HFF-Myc (cell line): ENCODE data around the gene PPFIA4.

Source experiments
- DNase-seq: peaks from one replicate; pipeline ENCODE4 v3.0.0-alpha.2; 2011; ENCODE audit warnings: low read depth; ENCODE audit errors: extremely low read depth
- H3K4me3 ChIP-seq: replicated peaks from 2 replicates; pipeline ENCODE4 v1.5.1; 2011; ENCODE audit warnings: low read depth, mild to moderate bottlenecking, control low read depth, low read length
- CTCF ChIP-seq: IDR thresholded peaks from 2 replicates; pipeline ENCODE4 v1.5.1; 2012; ENCODE audit warnings: mild to moderate bottlenecking, low read depth, low read length, control low read depth; ENCODE audit errors: missing control alignments

PPFIA4 gene

GRCh38 chr1:203041351-203041932, 15.2 kb downstream of the PPFIA4 start:
- no peak for DNase-seq
- H3K4me3 ChIP-seq: no peak overlapping the region
- no peak for TF ChIP-seq CTCF

GRCh38 chr1:203043830-203044545, 17.7 kb downstream of the PPFIA4 start:
- TF ChIP-seq CTCF: no peak
- H3K4me3 ChIP-seq: no peak overlapping the region
- no peak for DNase-seq

- no peak overlapping the region for H3K4me3 ChIP-seq
- no peak for TF ChIP-seq CTCF
- no peak for DNase-seq
Measured at GRCh38 chr1:203044546-203045250, 18.4 kb downstream of the PPFIA4 start.

GRCh38 chr1:203045336-203045735, 19.0 kb downstream of the PPFIA4 start:
- no peak for TF ChIP-seq CTCF
- no peak for DNase-seq
- H3K4me3 ChIP-seq: no peak overlapping the region

GRCh38 chr1:203045821-203046594, 19.7 kb downstream of the PPFIA4 start:
- no peak for DNase-seq

More at GRCh38 chr1:203045821-203046594, 19.7 kb downstream of the PPFIA4 start:
- no peak for TF ChIP-seq CTCF
- no peak overlapping the region for H3K4me3 ChIP-seq
